Omental fat pad (tissue), 4 donors: ENCODE measurements around the gene CADPS2. TPM values are rescaled to one million over a fixed set of nuclear protein-coding genes. Genes with fewer than 3 reads are reported as not detected.
"Not testable (repeated sequence)": the region's sequence is repeated elsewhere in the genome, so short reads cannot be mapped to it uniquely, and the experiment has no call there.

Source experiments
- ATAC-seq: fragments of 150-250 bp; one replicate; pipeline ENCODE4 v1.9.1; 2016; ENCODE audit warnings: mild to moderate bottlenecking, moderate library complexity; ENCODE audit not compliant: low FRiP score
- DNase-seq: peaks from one replicate; pipeline ENCODE4 v3.0.0-alpha.2; 2019; ENCODE audit warnings: low spot score
- total RNA-seq, 4 donors: library from RNA; depleted of rRNA; stranded (reverse); fragments of >200 nt; gene quantifications; one replicate each; pipeline ENCODE4 v1.1.0, GENCODE V29; 2016
- TF ChIP-seq, protein P1 (sequence below), 3 donors: fragments of 450-650 bp; IDR thresholded peaks; one replicate each; pipeline ENCODE4 v1.5.1; 2016 to 2017; ENCODE audit warnings: antibody characterized with exemption in 3 of 3, mild to moderate bottlenecking in 3 of 3, moderate library complexity in 2 of 3

Gene CADPS2
- total RNA-seq, 4 donors from 2014 or later = 15.3 to 41.9 (median 24.4) TPM

DNA sequence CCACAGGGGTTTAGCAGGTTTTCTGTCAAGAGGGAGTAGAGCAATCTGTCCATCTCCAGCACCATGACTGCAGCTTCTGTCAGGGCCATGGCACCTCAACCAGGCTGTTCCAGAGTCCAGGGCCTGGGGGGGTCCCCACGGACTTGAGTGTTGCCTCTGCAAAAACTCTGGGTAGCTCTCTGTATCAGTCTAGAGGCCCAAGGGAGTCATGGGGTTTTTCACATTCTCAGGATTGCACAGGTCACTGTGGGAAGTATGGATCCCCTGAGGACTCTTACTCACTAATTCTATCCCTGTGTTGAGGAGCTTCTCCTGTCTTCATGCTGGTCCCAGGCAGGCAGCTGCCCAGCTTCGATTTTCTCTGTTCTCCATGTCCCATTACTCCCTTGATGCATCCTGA lies 247.8 kb downstream of the CADPS2 start:
- TF ChIP-seq, protein P1, sequence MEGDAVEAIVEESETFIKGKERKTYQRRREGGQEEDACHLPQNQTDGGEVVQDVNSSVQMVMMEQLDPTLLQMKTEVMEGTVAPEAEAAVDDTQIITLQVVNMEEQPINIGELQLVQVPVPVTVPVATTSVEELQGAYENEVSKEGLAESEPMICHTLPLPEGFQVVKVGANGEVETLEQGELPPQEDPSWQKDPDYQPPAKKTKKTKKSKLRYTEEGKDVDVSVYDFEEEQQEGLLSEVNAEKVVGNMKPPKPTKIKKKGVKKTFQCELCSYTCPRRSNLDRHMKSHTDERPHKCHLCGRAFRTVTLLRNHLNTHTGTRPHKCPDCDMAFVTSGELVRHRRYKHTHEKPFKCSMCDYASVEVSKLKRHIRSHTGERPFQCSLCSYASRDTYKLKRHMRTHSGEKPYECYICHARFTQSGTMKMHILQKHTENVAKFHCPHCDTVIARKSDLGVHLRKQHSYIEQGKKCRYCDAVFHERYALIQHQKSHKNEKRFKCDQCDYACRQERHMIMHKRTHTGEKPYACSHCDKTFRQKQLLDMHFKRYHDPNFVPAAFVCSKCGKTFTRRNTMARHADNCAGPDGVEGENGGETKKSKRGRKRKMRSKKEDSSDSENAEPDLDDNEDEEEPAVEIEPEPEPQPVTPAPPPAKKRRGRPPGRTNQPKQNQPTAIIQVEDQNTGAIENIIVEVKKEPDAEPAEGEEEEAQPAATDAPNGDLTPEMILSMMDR (IDR thresholded peaks at IDR 0.05) = no peak
- DNase-seq (no peak), ATAC-seq (no peak)

- TF ChIP-seq, protein P1 (IDR thresholded peaks at IDR 0.05) = no peak
- DNase-seq (no peak), ATAC-seq (no peak)
Observed at GRCh38 chr7:122637784-122638183, 248.5 kb downstream of the CADPS2 start.

- ATAC-seq, DNase-seq: not testable (repeated sequence)
Observed at GRCh38 chr7:122635481-122635880, 250.8 kb downstream of the CADPS2 start.

GRCh38 chr7:122633472-122633871 lies 252.8 kb downstream of the CADPS2 start:
- ATAC-seq = no peak
- TF ChIP-seq, protein P1 (IDR thresholded peaks at IDR 0.05) = no peak
- DNase-seq = no peak

DNA sequence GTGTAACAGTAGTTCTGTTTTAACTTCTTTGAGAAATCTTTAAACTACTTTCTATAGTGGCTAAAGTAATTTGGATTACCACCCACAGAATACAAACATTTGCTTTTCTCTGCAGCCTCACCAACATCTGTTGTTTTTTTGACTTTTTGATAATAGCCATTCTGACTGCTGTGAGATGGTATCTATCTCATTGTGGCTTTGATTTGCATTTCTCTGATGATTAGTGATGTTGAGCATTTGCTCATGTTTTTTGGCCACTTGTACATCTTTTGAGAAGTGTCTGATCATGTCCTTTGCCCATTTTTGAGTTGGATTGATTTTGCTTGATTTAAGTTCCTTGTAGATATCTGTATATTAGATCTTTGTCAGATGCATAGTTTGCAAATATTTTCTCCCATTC lies 254.0 kb downstream of the CADPS2 start:
- DNase-seq = no peak
- no peak for ATAC-seq
- TF ChIP-seq, protein P1 (IDR thresholded peaks at IDR 0.05) = no peak

- ATAC-seq (no peak), DNase-seq (no peak)
- TF ChIP-seq, protein P1 (IDR thresholded peaks at IDR 0.05) = no peak
Observed at GRCh38 chr7:122629412-122629953, 256.8 kb downstream of the CADPS2 start.

DNA sequence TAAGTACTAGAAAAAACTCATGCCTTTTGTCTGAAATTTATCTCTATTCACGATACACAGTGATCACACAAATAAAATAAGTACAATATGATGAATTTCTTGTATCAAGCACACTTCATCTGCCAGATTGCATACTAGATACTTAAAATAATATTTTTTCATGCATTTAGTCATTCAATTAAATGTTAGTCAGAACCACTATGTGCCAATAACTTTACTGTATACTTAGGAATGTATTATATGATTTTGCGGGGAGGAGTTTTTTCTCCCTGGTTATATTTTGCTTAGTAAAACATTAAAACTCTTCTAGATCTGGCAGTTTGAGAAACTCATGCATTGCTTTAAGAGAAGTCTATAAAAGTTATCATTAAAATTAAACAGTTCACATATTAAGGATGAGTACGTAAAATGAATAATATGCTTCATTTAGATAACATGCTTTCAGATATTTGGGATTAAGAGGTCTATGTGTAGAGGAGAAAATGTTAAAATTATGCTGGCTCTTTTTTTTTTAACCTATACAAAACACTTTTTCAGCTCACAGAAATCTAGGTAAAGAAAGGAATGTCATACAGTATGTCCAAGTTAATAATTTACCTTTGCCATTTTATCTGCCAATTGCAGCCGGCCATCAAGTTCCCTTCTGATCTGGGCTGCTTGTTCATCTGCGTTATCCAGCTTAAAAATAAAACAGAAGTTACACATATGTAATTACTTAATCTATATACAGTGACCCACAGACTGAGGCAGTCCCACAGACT lies 257.4 kb downstream of the CADPS2 start:
- DNase-seq (no peak), ATAC-seq (no peak)
- TF ChIP-seq, protein P1 (IDR thresholded peaks at IDR 0.05) = no peak
